Posterior cingulate gyrus (tissue), 11 donors: ENCODE data around the gene LANCL2.

Experiments used
- DNase-seq, 10 donors: peaks; one replicate each; pipeline versions ENCODE4 v3.0.0 to v3.0.0-alpha.2; 2020 to 2021; ENCODE audit warnings: mixed read lengths in 3 of 10
- intact Hi-C: fragments of 100-400 bp; cut with DNase I; formaldehyde crosslinking; loops from one replicate; pipeline ENCODE4 v1.15.1; 2023

Gene LANCL2

GRCh38 chr7:55432939-55433784, 68.0 kb downstream of the LANCL2 start:
- DNase-seq = peak in 1 of 10 donors; percentile 49
- intact Hi-C loops = loop anchor here (10.0 kb wide), 1 partner anchor 162 kb away; no protein-coding TSS in a partner anchor

GRCh38 chr7:55435466-55435865, 70.3 kb downstream of the LANCL2 start:
- intact Hi-C loops = loop anchor here (10.0 kb wide), 1 partner anchor 159 kb away; no protein-coding TSS in a partner anchor
- DNase-seq = peak in 1 of 10 donors; percentile 62

- intact Hi-C loops = loop anchor here (10.0 kb wide), 1 partner anchor 158 kb away; no protein-coding TSS in a partner anchor
- peak in 1 of 10 donors; percentile 22 for DNase-seq
Observed at GRCh38 chr7:55436457-55436856, 71.3 kb downstream of the LANCL2 start.

GRCh38 chr7:55437375-55437774, 72.2 kb downstream of the LANCL2 start:
- intact Hi-C loops = loop anchor here (10.0 kb wide), 1 partner anchor 157 kb away; no protein-coding TSS in a partner anchor
- DNase-seq = no peak

- intact Hi-C loops = loop anchor here (10.0 kb wide), 1 partner anchor 157 kb away; no protein-coding TSS in a partner anchor
- peak in 1 of 10 donors; percentile 69 for DNase-seq
Observed at GRCh38 chr7:55438085-55438756, 73.1 kb downstream of the LANCL2 start.

GRCh38 chr7:55438757-55439525, 73.8 kb downstream of the LANCL2 start:
- intact Hi-C loops = loop anchor here (10.0 kb wide), 1 partner anchor 156 kb away; no protein-coding TSS in a partner anchor
- DNase-seq = peak in 2 of 10 donors; percentile 76 to 81

- intact Hi-C loops = loop anchor here (10.0 kb wide), 1 partner anchor 155 kb away; no protein-coding TSS in a partner anchor
- peak in 8 of 10 donors; percentile 69 to 97 (median 80) for DNase-seq
Observed at GRCh38 chr7:55439627-55440026, 74.5 kb downstream of the LANCL2 start.

- intact Hi-C loops = no loop called here
- peak in 2 of 10 donors; percentile 69 to 81 for DNase-seq
Observed at GRCh38 chr7:55440040-55440690, 75.0 kb downstream of the LANCL2 start.

GRCh38 chr7:55441002-55441401, 75.9 kb downstream of the LANCL2 start:
- intact Hi-C loops = no loop called here
- peak in 2 of 10 donors; percentile 57 to 69 for DNase-seq

- DNase-seq = peak in 3 of 10 donors; percentile 25 to 79 (median 67)
- intact Hi-C loops = no loop called here
Observed at GRCh38 chr7:55441774-55442522, 76.8 kb downstream of the LANCL2 start.

- DNase-seq = no peak
- intact Hi-C loops = no loop called here
Observed at GRCh38 chr7:55444786-55445185, 79.6 kb downstream of the LANCL2 start.

- intact Hi-C loops = no loop called here
- DNase-seq = peak in 1 of 10 donors; percentile 85
Observed at GRCh38 chr7:55448526-55448925, 83.4 kb downstream of the LANCL2 start.

GRCh38 chr7:55449205-55449991, 84.3 kb downstream of the LANCL2 start:
- intact Hi-C loops = no loop called here

GRCh38 chr7:55449992-55450535, 84.9 kb downstream of the LANCL2 start:
- intact Hi-C loops = no loop called here
- DNase-seq = peak in 1 of 10 donors; percentile 63

More at GRCh38 chr7:55449205-55449991, 84.3 kb downstream of the LANCL2 start:
- peak in 1 of 10 donors; percentile 84 for DNase-seq

GRCh38 chr7:55452971-55453370, 87.8 kb downstream of the LANCL2 start:
- intact Hi-C loops = no loop called here
- no peak for DNase-seq

- intact Hi-C loops = no loop called here
- no peak for DNase-seq
Observed at GRCh38 chr7:55457801-55458200, 92.7 kb downstream of the LANCL2 start.

GRCh38 chr7:55458351-55458750, 93.2 kb downstream of the LANCL2 start:
- intact Hi-C loops = no loop called here
- no peak for DNase-seq
